M059J (cell line): ENCODE data around the gene COL5A3. TPM values are rescaled to one million over a fixed set of nuclear protein-coding genes. Genes with fewer than 3 reads are reported as not detected.
"Not testable (repeated sequence)": the region's sequence is repeated elsewhere in the genome, so short reads cannot be mapped to it uniquely, and the experiment has no call there.

ENCODE experiments used
- DNase-seq: peaks from one replicate; pipeline ENCODE4 v3.0.0-alpha.2; 2012; ENCODE audit warnings: low read depth
- total RNA-seq: library from RNA; depleted of rRNA; stranded (reverse); fragments of >200 nt; shearing (Covaris generic); gene quantifications from 2 replicates; pipeline ENCODE4 v1.2.3, GENCODE V29; 2014

The COL5A3 gene
- total RNA-seq, 1 experiment from 2014 or later, result not detected

DNA sequence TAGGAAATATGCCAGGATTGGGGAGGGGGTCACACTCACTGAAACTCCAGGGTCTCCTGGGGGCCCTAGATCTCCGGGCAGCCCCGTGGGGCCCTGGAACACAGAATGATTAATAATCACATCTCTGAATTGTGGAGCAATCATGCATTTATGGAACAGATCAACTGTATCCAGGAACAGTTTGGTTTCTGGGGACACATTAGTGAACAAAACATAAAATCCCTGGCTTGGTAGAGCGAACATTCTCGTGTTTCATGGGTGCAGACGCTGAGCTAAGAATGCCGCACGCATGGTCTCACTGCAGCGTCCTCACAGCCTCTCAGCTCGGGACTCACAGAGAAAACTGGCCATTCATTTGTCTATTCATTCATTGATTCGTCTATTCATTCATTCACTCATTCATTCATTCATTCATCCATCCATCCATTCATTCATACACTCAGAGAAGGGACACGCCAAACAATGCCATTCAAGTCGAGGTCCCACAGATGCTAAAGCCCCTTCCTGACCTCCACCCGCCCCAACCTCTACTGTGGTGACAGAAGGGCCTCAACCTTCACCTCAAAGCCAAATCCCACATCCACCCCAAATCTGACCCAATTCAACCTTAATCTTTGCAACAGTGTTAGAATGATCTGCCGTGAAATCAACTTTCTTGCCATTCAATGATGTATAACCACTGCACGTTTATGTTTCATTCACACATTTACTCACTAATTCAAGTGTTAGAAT is 39.0 kb downstream of the COL5A3 start:
- DNase-seq, result peak; percentile 15

DNA sequence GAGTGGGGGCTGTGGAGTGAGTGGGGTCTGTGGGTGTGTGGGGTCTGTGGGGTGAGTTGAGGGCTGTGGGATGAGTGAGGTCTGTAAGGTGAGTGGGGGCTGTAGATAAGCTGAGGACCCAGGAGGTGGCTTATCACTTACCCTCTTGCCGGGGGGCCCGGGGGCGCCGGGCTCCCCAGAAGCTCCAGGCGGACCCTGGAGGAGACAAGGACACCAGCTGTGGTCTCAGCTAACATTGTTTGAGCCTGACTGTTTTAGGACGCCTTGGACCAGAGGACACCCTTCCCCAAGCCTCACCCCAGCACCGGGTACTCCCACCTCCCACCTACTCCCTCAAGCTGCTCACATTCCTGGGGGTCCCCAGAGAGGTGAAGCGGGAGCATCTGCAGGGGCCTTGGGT is 39.8 kb downstream of the COL5A3 start:
- no peak for DNase-seq

DNA sequence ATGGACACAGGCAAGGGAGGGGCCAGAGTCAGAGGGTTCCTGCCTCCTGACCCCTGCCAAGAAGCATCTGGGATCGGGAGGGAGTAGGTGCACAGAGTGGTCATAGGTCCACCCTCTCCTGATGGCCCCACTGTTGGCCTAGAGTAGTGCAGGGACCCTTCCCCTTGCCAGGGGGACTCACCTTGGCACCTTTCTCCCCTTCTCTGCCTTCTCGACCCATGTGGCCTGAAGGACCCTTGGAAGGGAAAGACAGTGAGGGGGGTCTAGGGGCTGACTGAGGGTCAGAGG is 40.7 kb downstream of the COL5A3 start:
- no peak for DNase-seq

DNA sequence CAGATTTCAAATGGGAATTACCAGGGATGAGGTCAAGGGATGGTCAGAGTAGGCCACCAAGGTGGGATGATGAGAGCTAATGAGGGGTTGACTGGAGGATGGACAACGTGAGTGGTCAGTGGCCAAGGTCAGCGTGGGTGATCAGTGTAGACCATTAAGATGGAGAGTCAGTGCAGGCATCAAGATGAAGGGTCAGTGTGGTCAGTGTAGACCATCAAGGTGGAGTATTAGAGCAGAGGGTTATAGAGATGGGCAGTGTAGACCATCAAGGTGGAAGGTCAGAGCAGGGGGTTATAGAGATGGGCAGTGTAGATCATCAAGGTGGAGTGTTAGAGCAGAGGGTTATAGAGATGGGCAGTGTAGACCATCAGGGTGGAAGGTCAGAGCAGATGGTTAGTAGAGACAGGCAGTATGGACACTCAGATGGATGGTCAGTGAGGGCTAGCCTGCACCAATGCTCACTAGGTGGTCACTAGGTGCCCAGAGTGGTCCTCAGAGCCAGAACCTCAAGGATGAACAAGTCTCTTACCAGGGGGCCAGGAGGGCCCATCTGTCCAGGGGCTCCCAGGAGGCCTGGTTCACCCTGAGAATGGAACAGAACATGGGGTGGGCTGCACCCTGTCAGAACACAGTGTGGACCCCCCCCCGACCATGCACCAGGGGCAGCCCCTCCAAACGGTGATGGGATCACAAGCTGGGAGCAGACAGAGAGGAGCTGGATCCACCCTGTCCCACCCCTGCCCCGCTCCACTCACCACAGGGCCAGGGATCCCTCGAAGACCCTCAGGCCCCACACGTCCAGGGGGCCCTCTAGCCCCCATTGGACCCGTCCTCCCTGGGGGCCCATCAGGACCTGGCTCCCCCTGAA is 41.2 kb downstream of the COL5A3 start:
- DNase-seq, result no peak

DNA sequence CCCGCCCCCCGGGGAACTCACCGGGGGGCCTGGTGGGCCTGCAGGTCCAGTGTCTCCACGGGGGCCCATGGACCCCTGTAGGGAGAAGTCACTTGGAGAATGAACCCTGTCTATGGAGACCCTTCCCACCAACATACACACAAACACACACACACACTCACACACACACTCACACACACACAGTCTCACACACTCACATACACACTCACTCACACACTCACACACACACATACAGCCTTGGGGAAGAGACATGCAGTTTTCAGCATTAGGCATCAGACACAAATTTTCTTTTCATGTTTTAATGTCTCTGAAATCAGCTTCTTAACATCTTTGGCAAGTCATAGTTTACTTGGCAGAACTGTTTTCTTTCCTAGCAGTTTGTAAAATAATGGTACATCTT is 43.0 kb downstream of the COL5A3 start:
- no peak for DNase-seq

DNA sequence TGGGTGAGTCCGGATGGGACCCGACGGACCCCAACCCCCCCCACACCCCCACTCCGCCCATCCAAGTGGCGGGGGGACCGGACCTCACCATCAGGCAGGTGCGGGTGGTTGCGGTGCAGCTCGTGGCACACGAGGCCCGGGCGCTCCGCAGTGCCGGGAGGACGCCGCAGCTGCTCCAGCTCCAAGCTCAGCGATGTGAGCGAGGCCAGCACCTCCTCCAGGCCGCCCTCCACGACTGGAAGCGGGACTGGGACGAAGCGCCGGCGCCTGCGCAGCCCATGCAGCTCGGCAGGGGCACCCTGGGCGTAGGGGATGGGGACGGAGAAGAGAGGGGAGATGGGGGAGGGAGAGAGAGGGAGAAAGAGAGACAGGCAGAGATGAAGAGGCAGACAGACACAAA is 43.9 kb downstream of the COL5A3 start:
- DNase-seq, result no peak

DNA sequence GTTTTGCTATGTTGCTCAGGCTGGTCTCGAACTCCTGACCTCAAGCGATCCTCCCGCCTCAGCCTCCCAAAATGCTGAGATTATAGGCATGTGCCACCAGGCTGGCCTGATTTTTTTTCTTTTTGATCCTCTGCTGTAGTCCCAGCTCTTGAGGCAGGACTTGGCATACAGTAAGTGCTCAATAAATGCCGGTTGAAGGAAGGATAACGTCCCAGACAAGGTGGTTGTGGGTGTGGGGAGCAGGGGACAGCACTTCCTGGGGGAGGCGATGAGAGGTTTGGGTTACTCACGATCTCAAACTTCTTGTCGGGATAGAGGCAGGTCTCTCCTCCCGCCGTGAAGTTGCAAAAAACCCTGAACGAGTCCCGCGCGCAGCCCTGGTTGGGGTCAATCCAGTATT is 44.3 kb downstream of the COL5A3 start:
- no peak for DNase-seq

DNA sequence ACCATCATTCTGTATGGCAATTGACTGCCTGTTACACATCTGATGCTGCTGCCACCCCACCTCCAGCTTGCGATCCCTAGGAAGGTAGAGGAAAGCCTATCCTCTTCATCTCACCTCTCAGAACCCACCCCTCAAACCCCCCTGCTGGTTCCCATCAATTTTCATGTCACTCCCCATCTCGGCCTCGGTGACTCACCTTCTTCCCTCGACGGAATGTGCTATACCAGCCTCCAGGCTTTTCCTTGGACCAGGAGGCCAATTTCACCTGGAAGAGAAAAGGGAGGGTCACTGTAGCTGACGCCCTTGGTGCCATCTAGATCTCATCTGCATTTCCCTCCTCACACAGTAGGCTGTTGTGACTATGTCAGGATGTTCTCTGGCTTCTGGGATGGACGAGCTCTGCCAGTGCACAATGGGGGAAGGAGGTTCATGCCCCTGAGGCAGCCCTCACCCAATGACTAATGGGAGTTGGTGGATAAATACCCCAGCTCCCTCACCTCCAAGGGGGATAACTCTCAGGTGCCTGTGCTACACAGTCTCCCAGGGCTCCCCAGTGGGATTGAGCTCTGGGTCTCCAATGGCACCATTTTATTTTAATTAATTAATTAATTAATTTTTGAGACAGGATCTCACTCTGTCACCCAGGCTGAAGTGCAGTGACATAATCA is 47.5 kb downstream of the COL5A3 start:
- no peak for DNase-seq

DNA sequence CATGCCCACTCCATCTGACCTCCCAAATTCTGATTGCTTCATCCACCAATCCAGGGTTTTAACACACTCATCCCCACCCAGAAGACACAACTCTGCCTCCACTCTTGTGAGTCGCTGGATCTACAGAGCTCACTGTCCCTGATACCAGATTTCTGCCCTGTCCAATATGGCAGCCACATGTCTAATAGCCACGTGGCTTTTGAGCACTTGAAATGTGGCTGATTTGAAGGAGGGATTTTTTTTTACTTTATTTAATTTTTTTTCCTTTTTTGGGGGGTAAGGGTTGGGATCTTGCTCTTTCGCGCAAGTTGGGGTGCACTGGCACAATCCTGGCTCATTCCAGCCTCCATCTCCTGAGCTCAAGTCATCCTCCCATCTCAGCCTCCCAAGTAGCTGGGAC is 49.2 kb downstream of the COL5A3 start:
- no peak for DNase-seq

DNA sequence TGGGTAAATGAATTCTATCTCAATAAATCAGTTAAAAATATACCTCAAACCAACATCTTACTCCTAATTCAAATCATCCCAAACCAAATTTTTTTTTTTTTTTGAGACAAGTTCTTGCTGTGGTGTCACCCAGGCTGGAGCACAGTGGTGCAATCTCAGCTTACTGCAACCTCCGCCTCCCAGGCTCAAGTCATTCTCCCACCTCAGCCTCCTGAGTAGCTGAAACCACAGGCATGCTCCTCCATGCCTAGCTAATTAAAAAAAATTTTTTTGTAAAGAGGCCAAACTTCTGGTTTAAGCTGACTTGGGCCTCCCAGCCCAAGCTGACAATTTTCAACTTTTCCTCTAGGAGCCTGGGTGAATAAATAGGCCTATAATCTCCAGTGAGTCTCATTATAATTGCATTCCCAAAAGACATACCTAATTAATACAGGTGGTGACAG is 51.9 kb downstream of the COL5A3 start:
- peak; percentile 72 for DNase-seq

DNA sequence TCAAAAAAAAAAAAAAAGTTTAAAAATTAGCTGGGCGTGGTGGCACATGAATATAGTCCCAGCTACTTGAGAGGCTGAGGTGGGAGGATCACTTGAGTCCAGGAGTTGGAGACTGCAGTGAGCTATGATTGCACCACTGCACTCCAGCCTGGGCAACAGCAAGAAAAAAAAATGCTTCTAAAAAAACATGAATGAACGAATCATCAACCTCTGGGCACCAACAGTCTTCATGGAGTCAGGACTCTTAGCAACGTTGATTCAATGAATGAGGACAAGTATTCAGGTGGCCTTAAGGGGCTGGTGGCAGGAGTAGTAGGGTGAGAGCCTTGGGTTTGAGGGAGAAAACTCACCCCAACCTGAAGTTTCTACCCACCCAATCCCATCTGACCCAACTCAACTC is 53.3 kb downstream of the COL5A3 start:
- DNase-seq, result no peak

DNA sequence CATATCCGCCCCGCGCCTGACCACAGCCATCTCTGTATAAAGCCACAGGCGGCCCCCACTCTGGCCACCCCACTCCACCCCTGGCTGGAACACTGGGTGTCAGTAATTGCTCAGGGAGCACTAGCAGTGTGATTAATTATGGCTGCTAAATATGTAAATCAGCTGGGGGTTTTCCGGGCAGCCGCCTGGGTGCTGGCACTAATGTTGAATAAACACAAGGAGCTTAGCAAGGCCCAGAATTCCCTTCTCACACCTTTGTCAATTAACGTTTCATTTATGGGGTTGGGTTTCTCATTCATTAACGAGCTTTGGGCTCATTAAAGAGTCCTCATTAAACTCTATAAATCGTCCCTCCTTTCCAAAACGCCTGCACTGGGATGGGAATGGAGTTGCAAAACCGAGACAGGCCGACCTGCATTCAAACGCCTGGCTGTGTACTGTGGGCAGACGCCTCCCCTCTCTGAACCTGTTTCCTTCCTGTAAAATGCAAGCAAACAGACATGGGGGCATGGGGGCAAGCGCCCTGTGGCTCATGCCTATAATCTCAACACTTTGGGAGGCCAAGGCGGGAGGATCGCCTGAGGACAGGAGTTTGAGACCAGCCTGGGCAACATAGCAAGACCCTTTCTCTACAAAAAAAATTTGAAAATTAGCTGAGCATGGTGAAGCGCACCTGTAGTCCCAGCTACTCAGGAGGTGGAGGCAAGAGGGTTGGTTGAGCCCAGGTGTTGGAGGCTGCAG is 56.3 kb downstream of the COL5A3 start:
- no peak for DNase-seq

DNA sequence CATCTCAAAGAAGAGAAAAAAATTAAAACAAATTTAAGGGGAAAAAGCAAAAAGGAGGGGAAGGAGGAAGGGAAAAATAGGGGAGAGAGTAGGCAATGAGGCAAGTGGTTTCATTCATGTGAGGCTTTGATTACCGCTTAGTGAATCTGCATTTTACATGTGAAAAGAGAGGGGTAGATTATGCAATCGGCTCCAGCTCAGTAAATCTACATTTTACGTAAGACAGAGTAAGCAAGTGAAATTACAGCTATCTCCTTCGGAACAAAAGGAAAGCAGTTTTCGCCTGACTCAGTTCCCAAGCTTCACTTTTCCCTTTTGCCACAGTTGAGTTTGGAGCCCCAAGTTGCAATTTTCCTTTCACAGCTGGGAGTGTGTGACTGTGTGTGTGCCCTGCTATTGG is 58.0 kb downstream of the COL5A3 start:
- no peak for DNase-seq

DNA sequence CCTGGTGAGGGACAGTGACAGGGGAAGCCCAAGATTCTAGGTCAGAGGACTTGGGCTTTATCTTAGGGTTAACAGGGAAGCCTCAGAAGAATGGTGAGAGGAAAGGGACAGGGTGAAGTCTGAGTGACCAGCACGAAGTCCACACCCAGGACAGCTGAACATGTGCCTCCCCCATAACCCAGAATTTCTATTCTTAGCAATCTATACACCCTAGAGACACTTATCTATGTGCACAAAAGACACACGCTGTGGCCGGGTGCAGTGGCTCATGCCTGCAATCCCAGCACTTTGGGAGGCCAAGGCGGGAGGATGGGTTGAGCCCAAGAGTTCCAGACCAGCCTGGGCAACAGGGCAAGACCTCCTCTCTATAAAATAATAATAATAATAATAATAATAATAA is 62.9 kb downstream of the COL5A3 start:
- DNase-seq, result no peak

DNA sequence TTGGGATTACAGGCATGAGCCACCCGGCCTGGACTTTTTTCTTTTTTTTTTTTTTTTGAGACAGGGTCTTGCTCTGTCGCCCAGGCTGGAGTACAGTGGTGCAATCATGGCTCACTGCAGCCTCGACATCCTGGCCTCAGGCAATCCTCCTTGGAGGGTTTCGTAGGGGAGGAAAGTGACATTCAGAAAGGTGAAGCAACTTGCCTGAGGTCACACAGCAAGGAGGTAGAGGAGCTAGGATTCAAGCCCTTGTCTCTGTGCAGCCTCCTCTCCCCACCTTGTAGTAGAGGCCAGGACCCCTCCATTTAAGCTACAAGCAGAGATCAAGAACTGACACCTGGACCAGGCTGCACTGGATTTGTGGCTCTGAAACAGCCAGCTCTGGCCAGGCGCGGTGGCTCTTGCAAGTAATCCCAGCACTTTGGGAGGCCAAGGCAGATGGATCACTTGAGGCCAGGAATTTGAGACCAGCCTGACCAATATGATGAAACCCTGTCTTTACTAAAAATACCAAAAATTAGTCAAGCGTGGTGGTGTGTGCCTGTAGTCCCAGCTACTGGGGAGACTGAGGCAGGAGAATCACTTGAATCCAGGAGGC is 63.7 kb downstream of the COL5A3 start:
- not testable (repeated sequence) for DNase-seq

DNA sequence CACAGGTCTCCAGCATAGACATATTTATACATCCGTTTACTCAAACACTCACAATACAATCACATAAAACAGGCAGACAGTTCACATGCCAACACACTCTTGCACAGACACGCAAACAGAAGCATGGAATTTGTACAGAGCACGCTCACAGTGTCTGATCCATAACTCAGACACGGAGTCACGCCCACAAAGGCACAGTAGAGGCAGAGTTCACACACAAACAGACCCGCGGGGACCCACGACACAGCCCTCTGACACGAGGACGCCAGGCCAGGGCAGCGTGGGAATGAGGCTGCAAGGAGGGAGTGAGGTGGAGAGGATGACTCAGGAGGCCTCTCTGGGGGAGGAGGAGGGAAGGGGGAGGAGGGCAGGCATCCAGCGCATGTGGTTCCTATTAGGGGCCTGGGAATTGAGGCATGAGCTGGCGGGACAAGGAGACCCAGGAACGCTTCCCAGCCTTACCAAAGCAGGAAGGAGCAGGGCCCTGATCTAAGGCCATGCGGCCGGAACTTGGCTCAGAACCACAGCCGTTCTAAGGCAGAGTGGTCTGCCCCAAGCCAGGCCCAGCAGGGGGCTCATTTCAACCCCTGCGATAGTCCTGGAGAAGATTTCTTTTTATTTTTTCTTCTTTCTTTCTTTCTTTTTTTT is 64.9 kb downstream of the COL5A3 start:
- peak; percentile 93 for DNase-seq

DNA sequence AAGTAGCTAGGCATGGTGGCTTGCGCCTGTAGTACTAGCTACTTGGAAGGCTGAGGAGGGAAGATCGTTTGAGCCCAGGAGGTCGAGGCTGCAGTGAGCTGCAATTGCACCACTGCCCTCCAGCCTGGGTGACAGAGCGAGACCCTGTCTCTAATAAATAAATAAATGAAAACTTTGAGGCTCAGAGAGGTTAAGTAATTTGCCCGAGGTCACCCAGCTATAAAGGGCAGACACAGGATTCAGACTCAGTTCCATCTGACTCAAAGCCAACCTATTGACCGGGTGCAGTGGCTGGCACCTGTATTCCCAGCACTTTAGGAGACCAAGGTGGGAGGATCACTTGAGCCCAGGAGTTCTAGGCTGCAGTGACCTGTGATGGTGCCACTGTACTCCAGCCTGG is 66.6 kb downstream of the COL5A3 start:
- DNase-seq, result no peak

DNA sequence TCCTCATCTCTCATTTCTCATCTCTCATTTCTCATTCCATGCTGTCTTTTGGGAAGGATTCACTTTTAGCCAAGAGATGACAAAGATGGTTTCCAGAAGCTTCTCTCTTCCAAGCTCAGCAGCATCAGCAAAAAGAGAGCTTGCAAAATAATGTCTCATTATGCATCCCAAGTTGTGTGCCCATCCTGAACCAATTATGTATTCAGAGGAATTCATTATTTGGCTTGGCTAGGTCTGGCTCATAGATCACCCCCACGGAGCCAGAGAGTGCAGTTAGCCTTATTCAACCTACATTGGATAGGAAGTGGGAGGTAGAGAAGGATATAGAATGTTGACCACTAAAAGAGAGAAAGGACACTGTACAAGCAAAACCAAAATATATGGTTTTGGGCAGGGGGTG is 68.6 kb downstream of the COL5A3 start:
- DNase-seq, result no peak

DNA sequence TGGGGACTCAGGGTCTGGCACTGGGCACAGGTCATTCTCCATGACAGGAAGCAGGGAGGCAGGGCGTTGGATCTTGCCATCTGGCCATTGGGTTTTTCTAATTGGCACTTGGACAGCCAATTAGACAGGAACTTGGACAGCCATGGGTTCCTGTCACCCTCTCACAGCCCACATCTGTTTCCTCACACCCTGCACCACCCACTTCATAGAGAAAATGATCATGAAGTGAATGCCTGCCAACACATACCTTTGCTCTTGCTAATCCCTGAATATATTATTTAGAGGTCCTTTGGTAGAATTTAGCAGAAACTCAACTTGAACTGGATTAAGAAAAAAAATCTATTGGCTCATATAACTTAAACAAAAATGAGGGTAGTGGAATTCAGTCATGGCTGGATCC is 69.1 kb downstream of the COL5A3 start:
- DNase-seq, result peak; percentile 30

DNA sequence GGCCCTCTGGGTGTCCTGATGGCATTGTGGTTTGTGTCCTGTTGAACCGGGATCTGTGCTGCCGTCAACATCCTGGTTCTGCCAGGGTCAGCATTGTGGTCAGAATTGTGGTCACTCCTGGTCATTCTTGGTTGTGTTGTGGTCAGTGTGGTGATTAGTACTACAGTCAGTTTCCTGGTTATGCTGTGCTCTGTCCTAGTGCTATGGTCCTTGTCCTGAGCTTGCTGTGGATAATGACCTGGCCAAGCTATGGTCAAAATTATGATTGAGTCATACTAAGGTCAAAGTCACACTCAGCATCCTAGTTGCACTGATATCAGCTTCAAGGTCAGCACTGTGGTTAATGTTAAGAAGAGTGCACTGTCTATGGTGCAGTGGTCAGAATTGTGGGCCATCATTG is 69.5 kb downstream of the COL5A3 start:
- peak; percentile 76 for DNase-seq

DNA sequence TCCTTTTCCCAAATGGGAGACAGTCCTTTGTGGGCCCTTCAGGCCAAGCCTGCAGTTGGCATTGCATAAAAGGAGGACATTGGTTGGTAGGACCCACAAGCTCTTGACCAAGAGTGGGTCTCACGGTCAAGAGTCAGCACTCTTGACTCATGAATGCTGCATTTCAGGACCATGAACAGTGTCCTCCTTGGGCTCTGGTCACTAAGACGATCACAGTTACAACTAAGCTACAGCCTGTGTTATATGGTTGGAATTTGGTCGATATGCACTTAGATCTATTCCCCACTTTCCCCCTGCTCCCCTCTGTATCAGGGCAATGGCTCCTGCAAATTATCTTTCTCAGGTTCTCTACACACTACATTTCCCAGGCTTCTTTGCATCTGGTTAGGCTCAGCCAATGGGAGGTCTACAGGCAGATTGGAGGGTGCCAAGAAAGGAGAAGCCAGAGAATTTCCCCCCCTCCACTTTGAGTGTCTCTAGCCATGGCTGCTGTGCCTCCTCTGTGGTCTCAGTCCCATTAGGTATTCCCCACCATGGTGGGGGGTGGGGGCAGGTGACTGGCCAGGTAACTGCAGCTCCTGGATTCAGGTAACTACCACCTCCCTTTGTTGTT is 70.9 kb downstream of the COL5A3 start:
- peak; percentile 41 for DNase-seq
